SIG-M5 treated with dmso at 0.1 percent for 504 hours (cell line): ENCODE measurements around the gene OR4P4.

ENCODE experiments used
- DNase-seq: peaks from one replicate; lab custom pipeline; 2025; ENCODE audit not compliant: unreplicated experiment; lab: John Stamatoyannopoulos, UW

OR4P4 gene

GRCh38 chr11:55634813-55635212 lies at the start of gene OR4P4:
Gene OR4P4, plus strand, starts transcription at chr11:55635113.
- DNase-seq = no peak

- no peak for DNase-seq
These were observed 27.4 kb upstream of the OR4P4 start, which contains the start of gene OR4C11 for GRCh38 chr11:55607545-55607944. Gene OR4C11, minus strand, starts transcription at chr11:55607645. Its CDS starts 3,272 bp downstream, at chr11:55604373.

- DNase-seq = no peak
These were observed 10.4 kb upstream of the OR4P4 start for GRCh38 chr11:55624531-55624930.

- DNase-seq = no peak
These were observed 13.1 kb downstream of the OR4P4 start, which contains the start of gene OR4S2 for GRCh38 chr11:55648027-55648426. Gene OR4S2, plus strand, starts transcription at chr11:55648327. Its CDS starts 2,577 bp downstream, at chr11:55650904.

GRCh38 chr11:55652560-55652959 lies 17.6 kb downstream of the OR4P4 start:
- DNase-seq = no peak

- DNase-seq = no peak
These were observed 20.2 kb downstream of the OR4P4 start for GRCh38 chr11:55655096-55655495.

- no peak for DNase-seq
These were observed 23.2 kb downstream of the OR4P4 start for GRCh38 chr11:55658031-55658573.

GRCh38 chr11:55658608-55659007 lies 23.7 kb downstream of the OR4P4 start:
- no peak for DNase-seq

- DNase-seq = no peak
These were observed 27.0 kb downstream of the OR4P4 start, which contains the start of gene OR4C6 for GRCh38 chr11:55661901-55662300. Gene OR4C6, plus strand, starts transcription at chr11:55662201. Its CDS starts 2,966 bp downstream, at chr11:55665167.

- DNase-seq = no peak
These were observed 34.5 kb downstream of the OR4P4 start for GRCh38 chr11:55669376-55669775.

GRCh38 chr11:55673860-55674259 lies 38.9 kb downstream of the OR4P4 start:
- no peak for DNase-seq
